GM12892 (cell line): Measurements from ENCODE around the gene MICAL3.

ENCODE experiments used
- POLR2A ChIP-seq: IDR thresholded peaks from 2 replicates; pipeline ENCODE4 v1.6.1; 2011; ENCODE audit warnings: low read depth, low read length, control low read depth
- POLR2AphosphoS5 ChIP-seq: IDR thresholded peaks from 2 replicates; pipeline ENCODE4 v1.6.1; 2011; ENCODE audit warnings: low read depth, low read length, control low read depth
- TAF1 ChIP-seq: IDR thresholded peaks from 2 replicates; pipeline ENCODE4 v1.6.1; 2011; ENCODE audit warnings: low read depth, mild to moderate bottlenecking, control low read depth, low read length, borderline replicate concordance

DNA sequence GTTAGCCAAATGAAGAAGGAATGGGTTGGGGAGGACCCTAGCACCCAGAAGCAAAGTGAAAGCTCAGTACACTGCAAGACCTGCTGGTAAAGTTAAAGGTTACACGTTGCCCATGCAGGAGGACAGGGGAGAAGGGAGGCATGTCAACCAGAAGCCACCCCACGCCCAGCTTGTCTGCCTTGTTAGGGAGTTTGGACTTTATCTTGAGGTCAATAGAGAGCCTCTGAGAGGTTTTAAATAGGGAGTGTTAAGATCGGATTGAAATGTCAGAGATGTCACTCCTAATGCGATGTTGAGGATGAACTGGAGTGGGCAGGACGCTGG lies 34.7 kb upstream of the MICAL3 start:
- TF ChIP-seq POLR2AphosphoS5 (no peak), POLR2A (no peak), TAF1 (no peak)
